ENCODE measurements around the gene XPA.

GRCh38 chr9:97744710-97745708 lies 47.9 kb upstream of the XPA start:
- TF ChIP-seq TAF1 (IDR thresholded peaks at IDR 0.05; ENCODE audit: low read depth, low read length) (no peak), CTCF (IDR thresholded peaks at IDR 0.05; ENCODE audit: control extremely low read depth in 1 of 3, insufficient read depth in 1 of 3, low read depth in 1 of 3, low read length in 3 of 3) (no peak), CREB1 (IDR thresholded peaks at IDR 0.05) (no peak)
